SK-N-SH treated with all-trans-retinoic acid at 6 μM for 48 hours (cell line): ENCODE measurements around the gene GRK1.

Experiments
- ATAC-seq: fragments of 200-7000 bp; cut with Tn5 transposase; 3 replicates; pipeline ENCODE4 v1.9.1; 2020; ENCODE audit warnings: mild to moderate bottlenecking, moderate library complexity
- CSDC2 ChIP-seq: fragments of 250-450 bp; sonication (Bioruptor Pico); IDR thresholded peaks from 2 replicates; pipeline ENCODE4 v1.5.0; 2020; ENCODE audit warnings: mild to moderate bottlenecking, moderate library complexity
- ESRRG ChIP-seq: fragments of 250-450 bp; sonication (Bioruptor Pico); IDR thresholded peaks from 2 replicates; pipeline ENCODE4 v1.6.1; 2021; ENCODE audit warnings: mild to moderate bottlenecking
- GLIS3 ChIP-seq: fragments of 250-450 bp; sonication (Bioruptor Pico); IDR thresholded peaks from 2 replicates; pipeline ENCODE4 v1.5.0; 2020; ENCODE audit warnings: mild to moderate bottlenecking, moderate library complexity
- OSR1 ChIP-seq: fragments of 250-450 bp; sonication (Bioruptor Pico); IDR thresholded peaks from 2 replicates; pipeline ENCODE4 v1.8.0; 2022; ENCODE audit warnings: moderate library complexity, mild to moderate bottlenecking, inconsistent platforms
- PPARA ChIP-seq: fragments of 250-450 bp; sonication (Bioruptor Pico); IDR thresholded peaks from 2 replicates; pipeline ENCODE4 v1.5.0; 2020; ENCODE audit warnings: mild to moderate bottlenecking, borderline replicate concordance
- RARB ChIP-seq: fragments of 250-450 bp; sonication (Bioruptor Pico); IDR thresholded peaks from 2 replicates; pipeline ENCODE4 v1.8.0; 2021; ENCODE audit warnings: mild to moderate bottlenecking, moderate library complexity
- SNAI2 ChIP-seq: fragments of 250-450 bp; sonication (Bioruptor Pico); IDR thresholded peaks from 2 replicates; pipeline ENCODE4 v1.5.0; 2020; ENCODE audit warnings: mild to moderate bottlenecking, moderate library complexity
- TCF4 ChIP-seq: fragments of 250-450 bp; sonication (Bioruptor Pico); IDR thresholded peaks from 2 replicates; pipeline ENCODE4 v1.8.0; 2021; ENCODE audit warnings: mild to moderate bottlenecking, moderate library complexity, borderline replicate concordance
- TOX ChIP-seq: fragments of 250-450 bp; sonication (Bioruptor Pico); IDR thresholded peaks from 2 replicates; pipeline ENCODE4 v1.8.0; 2021; ENCODE audit warnings: mild to moderate bottlenecking, moderate library complexity, borderline replicate concordance
- ZC3H10 ChIP-seq: fragments of 250-450 bp; sonication (Bioruptor Pico); IDR thresholded peaks from 2 replicates; pipeline ENCODE4 v1.5.1; 2021; ENCODE audit warnings: mild to moderate bottlenecking, moderate library complexity
- ZFP3 ChIP-seq: fragments of 250-450 bp; sonication (Bioruptor Pico); IDR thresholded peaks from 2 replicates; pipeline ENCODE4 v1.5.0; 2020; ENCODE audit warnings: mild to moderate bottlenecking, moderate library complexity
- ZFP30 ChIP-seq: fragments of 450-650 bp; formaldehyde crosslinking; IDR thresholded peaks from 2 replicates; pipeline ENCODE4 v1.5.0; 2022; ENCODE audit warnings: mild to moderate bottlenecking, moderate library complexity
- ZNF565 ChIP-seq: fragments of 450-650 bp; formaldehyde crosslinking; conservative IDR thresholded peaks from 2 replicates; pipeline ENCODE4 v1.5.0; 2020; ENCODE audit warnings: low read depth, mild to moderate bottlenecking, moderate library complexity
- ZNF8 ChIP-seq: fragments of 450-650 bp; formaldehyde crosslinking; IDR thresholded peaks from 2 replicates; pipeline ENCODE4 v1.5.0; 2020; ENCODE audit warnings: mild to moderate bottlenecking, moderate library complexity
- TF ChIP-seq, protein P1 (sequence below): fragments of 250-450 bp; sonication (Bioruptor Pico); IDR thresholded peaks from 2 replicates; pipeline ENCODE4 v1.5.1; 2020; ENCODE audit warnings: low read depth, mild to moderate bottlenecking, moderate library complexity
- TF ChIP-seq, protein P2 (sequence below): fragments of 250-450 bp; sonication (Bioruptor Pico); IDR thresholded peaks from 2 replicates; pipeline ENCODE4 v1.5.1; 2021; ENCODE audit warnings: mild to moderate bottlenecking, moderate library complexity
- TF ChIP-seq, protein P3 (sequence below): fragments of 250-450 bp; sonication (Bioruptor Pico); IDR thresholded peaks from 2 replicates; pipeline ENCODE4 v1.8.0; 2020; ENCODE audit warnings: mild to moderate bottlenecking, moderate library complexity, borderline replicate concordance
- TF ChIP-seq, protein P4 (sequence below): fragments of 250-450 bp; sonication (Bioruptor Pico); IDR thresholded peaks from 2 replicates; pipeline ENCODE4 v1.5.0; 2020; ENCODE audit warnings: mild to moderate bottlenecking, moderate library complexity
- TF ChIP-seq, protein P5 (sequence below): fragments of 250-450 bp; sonication (Bioruptor Pico); IDR thresholded peaks from 2 replicates; pipeline ENCODE4 v1.8.0; 2021; ENCODE audit warnings: low read depth, mild to moderate bottlenecking, moderate library complexity, borderline replicate concordance

The GRK1 gene

DNA sequence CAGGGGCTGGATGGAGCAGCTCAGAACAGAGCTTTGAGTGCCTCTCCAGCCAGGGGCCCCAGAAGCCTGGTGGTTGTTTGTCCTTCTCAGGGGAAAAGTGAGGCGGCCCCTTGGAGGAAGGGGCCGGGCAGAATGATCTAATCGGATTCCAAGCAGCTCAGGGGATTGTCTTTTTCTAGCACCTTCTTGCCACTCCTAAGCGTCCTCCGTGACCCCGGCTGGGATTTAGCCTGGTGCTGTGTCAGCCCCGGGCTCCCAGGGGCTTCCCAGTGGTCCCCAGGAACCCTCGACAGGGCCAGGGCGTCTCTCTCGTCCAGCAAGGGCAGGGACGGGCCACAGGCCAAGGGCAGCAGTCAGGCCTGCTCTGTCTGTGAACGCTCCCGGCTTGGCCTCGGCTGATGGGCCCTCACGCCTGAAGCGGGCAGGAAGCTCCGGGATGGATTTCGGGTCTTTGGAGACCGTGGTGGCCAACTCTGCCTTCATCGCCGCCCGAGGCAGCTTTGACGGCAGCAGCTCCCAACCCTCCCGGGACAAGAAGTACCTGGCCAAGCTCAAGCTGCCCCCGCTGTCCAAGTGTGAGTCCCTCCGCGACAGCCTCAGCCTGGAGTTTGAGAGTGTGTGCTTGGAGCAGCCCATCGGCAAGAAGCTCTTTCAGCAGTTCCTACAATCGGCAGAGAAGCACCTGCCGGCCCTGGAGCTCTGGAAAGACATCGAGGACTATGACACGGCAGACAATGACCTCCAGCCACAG lies at the start of gene GRK1:
Gene GRK1, plus strand, starts transcription at position 269 of the 751 bp plus-strand sequence. Its CDS starts 168 bp downstream, at position 437.
- ATAC-seq: peak; percentile 22; the same call in 1 of the 3 replicates

DNA sequence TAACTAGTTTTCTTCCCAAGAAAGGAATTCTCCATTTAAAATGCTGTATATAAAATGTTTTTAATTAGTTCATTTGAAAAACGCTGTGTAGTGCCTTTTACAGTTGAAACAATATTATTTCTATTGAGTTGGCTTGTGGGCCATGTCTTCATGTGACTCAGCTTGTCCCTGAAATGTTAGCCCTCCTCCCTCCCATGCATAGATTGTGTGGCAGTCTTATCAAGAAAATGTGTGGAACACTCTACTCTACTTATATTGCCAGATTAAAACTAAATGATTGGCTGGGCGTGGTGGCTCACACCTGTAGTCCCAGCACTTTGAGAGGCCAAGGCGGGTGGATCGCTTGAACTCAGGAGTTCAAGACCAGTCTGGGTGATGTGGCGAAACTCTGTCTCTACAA lies 49.1 kb upstream of the GRK1 start:
- TF ChIP-seq, protein P1, sequence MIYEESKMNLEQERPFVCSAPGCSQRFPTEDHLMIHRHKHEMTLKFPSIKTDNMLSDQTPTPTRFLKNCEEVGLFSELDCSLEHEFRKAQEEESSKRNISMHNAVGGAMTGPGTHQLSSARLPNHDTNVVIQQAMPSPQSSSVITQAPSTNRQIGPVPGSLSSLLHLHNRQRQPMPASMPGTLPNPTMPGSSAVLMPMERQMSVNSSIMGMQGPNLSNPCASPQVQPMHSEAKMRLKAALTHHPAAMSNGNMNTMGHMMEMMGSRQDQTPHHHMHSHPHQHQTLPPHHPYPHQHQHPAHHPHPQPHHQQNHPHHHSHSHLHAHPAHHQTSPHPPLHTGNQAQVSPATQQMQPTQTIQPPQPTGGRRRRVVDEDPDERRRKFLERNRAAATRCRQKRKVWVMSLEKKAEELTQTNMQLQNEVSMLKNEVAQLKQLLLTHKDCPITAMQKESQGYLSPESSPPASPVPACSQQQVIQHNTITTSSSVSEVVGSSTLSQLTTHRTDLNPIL (CRISPR knock-in tag): no peak
- TF ChIP-seq CSDC2 (CRISPR knock-in tag) (no peak), RARB (CRISPR knock-in tag) (no peak), PPARA (no peak)
- TF ChIP-seq, protein P2, sequence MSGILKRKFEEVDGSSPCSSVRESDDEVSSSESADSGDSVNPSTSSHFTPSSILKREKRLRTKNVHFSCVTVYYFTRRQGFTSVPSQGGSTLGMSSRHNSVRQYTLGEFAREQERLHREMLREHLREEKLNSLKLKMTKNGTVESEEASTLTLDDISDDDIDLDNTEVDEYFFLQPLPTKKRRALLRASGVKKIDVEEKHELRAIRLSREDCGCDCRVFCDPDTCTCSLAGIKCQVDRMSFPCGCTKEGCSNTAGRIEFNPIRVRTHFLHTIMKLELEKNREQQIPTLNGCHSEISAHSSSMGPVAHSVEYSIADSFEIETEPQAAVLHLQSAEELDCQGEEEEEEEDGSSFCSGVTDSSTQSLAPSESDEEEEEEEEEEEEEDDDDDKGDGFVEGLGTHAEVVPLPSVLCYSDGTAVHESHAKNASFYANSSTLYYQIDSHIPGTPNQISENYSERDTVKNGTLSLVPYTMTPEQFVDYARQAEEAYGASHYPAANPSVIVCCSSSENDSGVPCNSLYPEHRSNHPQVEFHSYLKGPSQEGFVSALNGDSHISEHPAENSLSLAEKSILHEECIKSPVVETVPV (CRISPR knock-in tag): no peak
- TF ChIP-seq, all 23 proteins: peak for 0
- no peak for ATAC-seq

More for the DNA sequence above, at the start of gene GRK1:
- TF ChIP-seq ZNF8 (CRISPR knock-in tag) (no peak), RARB (CRISPR knock-in tag) (no peak), SNAI2 (CRISPR knock-in tag) (no peak)

DNA sequence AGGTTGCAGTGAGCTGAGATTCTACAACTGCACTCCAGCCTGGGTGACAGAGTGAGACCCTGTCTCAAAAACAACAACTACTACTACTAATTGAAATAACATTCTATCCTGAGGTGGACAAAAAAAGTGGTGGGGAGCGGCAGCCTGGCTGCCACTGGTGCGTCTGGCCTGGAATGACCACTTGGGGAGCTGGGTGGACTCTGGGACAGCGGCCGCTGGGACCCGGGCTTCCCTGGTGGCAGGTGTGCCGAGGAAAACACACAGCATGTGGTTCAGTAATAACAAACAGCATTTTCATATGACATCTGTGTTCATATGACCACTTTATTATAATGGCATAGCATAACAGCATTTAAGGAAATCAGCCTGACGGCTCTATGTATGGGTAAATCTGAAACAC lies 48.6 kb upstream of the GRK1 start:
- ATAC-seq: no peak
- TF ChIP-seq ZNF565 (CRISPR knock-in tag): no peak
- TF ChIP-seq TOX (CRISPR knock-in tag): no peak
- TF ChIP-seq ZFP3 (CRISPR knock-in tag): no peak
- no peak for TF ChIP-seq CSDC2 (CRISPR knock-in tag)
- no peak for TF ChIP-seq RARB (CRISPR knock-in tag)
- no peak for TF ChIP-seq SNAI2 (CRISPR knock-in tag)
- no peak for TF ChIP-seq GLIS3
- no peak for TF ChIP-seq PPARA
- TF ChIP-seq, protein P3, sequence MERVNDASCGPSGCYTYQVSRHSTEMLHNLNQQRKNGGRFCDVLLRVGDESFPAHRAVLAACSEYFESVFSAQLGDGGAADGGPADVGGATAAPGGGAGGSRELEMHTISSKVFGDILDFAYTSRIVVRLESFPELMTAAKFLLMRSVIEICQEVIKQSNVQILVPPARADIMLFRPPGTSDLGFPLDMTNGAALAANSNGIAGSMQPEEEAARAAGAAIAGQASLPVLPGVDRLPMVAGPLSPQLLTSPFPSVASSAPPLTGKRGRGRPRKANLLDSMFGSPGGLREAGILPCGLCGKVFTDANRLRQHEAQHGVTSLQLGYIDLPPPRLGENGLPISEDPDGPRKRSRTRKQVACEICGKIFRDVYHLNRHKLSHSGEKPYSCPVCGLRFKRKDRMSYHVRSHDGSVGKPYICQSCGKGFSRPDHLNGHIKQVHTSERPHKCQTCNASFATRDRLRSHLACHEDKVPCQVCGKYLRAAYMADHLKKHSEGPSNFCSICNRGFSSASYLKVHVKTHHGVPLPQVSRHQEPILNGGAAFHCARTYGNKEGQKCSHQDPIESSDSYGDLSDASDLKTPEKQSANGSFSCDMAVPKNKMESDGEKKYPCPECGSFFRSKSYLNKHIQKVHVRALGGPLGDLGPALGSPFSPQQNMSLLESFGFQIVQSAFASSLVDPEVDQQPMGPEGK: no peak
- TF ChIP-seq, protein P4, sequence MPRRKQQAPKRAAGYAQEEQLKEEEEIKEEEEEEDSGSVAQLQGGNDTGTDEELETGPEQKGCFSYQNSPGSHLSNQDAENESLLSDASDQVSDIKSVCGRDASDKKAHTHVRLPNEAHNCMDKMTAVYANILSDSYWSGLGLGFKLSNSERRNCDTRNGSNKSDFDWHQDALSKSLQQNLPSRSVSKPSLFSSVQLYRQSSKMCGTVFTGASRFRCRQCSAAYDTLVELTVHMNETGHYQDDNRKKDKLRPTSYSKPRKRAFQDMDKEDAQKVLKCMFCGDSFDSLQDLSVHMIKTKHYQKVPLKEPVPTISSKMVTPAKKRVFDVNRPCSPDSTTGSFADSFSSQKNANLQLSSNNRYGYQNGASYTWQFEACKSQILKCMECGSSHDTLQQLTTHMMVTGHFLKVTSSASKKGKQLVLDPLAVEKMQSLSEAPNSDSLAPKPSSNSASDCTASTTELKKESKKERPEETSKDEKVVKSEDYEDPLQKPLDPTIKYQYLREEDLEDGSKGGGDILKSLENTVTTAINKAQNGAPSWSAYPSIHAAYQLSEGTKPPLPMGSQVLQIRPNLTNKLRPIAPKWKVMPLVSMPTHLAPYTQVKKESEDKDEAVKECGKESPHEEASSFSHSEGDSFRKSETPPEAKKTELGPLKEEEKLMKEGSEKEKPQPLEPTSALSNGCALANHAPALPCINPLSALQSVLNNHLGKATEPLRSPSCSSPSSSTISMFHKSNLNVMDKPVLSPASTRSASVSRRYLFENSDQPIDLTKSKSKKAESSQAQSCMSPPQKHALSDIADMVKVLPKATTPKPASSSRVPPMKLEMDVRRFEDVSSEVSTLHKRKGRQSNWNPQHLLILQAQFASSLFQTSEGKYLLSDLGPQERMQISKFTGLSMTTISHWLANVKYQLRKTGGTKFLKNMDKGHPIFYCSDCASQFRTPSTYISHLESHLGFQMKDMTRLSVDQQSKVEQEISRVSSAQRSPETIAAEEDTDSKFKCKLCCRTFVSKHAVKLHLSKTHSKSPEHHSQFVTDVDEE: no peak
- no peak for TF ChIP-seq ZFP30 (CRISPR knock-in tag)
- TF ChIP-seq TCF4: no peak
- TF ChIP-seq, protein P5, sequence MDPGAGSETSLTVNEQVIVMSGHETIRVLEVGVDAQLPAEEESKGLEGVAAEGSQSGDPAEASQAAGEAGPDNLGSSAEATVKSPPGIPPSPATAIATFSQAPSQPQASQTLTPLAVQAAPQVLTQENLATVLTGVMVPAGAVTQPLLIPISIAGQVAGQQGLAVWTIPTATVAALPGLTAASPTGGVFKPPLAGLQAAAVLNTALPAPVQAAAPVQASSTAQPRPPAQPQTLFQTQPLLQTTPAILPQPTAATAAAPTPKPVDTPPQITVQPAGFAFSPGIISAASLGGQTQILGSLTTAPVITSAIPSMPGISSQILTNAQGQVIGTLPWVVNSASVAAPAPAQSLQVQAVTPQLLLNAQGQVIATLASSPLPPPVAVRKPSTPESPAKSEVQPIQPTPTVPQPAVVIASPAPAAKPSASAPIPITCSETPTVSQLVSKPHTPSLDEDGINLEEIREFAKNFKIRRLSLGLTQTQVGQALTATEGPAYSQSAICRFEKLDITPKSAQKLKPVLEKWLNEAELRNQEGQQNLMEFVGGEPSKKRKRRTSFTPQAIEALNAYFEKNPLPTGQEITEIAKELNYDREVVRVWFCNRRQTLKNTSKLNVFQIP: no peak
- no peak for TF ChIP-seq OSR1 (CRISPR knock-in tag)
- no peak for TF ChIP-seq ZNF8 (CRISPR knock-in tag)
- TF ChIP-seq ZC3H10 (CRISPR knock-in tag): no peak
- TF ChIP-seq ESRRG (CRISPR knock-in tag): no peak
- TF ChIP-seq, protein P1 (CRISPR knock-in tag): no peak
- TF ChIP-seq, protein P2 (CRISPR knock-in tag): no peak
